Spleen (tissue), 11 donors: Measurements from ENCODE around the gene NYAP2. TPM values are rescaled to one million over a fixed set of nuclear protein-coding genes. Genes with fewer than 3 reads are reported as not detected.

Experiments
- DNase-seq: peaks from one replicate; pipeline ENCODE4 v3.0.0-alpha.2; 2020
- H3K27ac ChIP-seq, 8 donors: fragments of 200-600 bp; sonication (generic) in 7 of 8; 1 replicate in 4 of 8; 2 replicates in 4 of 8; pipeline versions ENCODE4 v1.5.0 to v1.8.0; 2016 to 2021; ENCODE audit warnings: inconsistent platforms in 4 of 8, mild to moderate bottlenecking in 4 of 8, moderate library complexity in 1 of 8
- H3K27me3 ChIP-seq, 7 donors: fragments of 200-600 bp; sonication (generic) in 6 of 7; replicated peaks in 1 of 7; 1 replicate in 4 of 7; 2 replicates in 3 of 7; pipeline versions ENCODE4 v1.5.0 to v1.8.0; 2016 to 2021; ENCODE audit warnings: inconsistent platforms in 3 of 7, mild to moderate bottlenecking in 1 of 7
- H3K36me3 ChIP-seq, 6 donors: fragments of 200-600 bp; sonication (generic) in 5 of 6; 1 replicate in 4 of 6; 2 replicates in 2 of 6; pipeline versions ENCODE4 v1.5.0 to v1.8.0; 2016 to 2021; ENCODE audit warnings: inconsistent platforms in 2 of 6
- H3K4me1 ChIP-seq, 6 donors: fragments of 200-600 bp; sonication (generic) in 5 of 6; 1 replicate in 3 of 6; 2 replicates in 3 of 6; pipeline versions ENCODE4 v1.5.0 to v1.8.0; 2016 to 2021; ENCODE audit warnings: inconsistent platforms in 3 of 6
- H3K4me3 ChIP-seq, 8 donors: fragments of 200-600 bp; sonication (generic) in 7 of 8; 1 replicate in 4 of 8; 2 replicates in 4 of 8; pipeline versions ENCODE4 v1.5.0 to v1.8.0; 2016 to 2021; ENCODE audit warnings: inconsistent platforms in 4 of 8, mild to moderate bottlenecking in 4 of 8, moderate library complexity in 2 of 8
- H3K9me3 ChIP-seq, 8 donors: fragments of 200-600 bp; sonication (generic) in 7 of 8; 1 replicate in 4 of 8; 2 replicates in 4 of 8; pipeline versions ENCODE4 v1.5.0 to v1.8.0; 2016 to 2021; ENCODE audit warnings: inconsistent platforms in 4 of 8
- POLR2A ChIP-seq, 3 donors: fragments of 450-650 bp; IDR thresholded peaks; one replicate each; pipeline ENCODE4 v1.5.1; 2017; ENCODE audit warnings: antibody characterized with exemption in 3 of 3, mild to moderate bottlenecking in 1 of 3
- POLR2AphosphoS5 ChIP-seq, 3 donors: sonication (generic); formaldehyde crosslinking; IDR thresholded peaks; one replicate each; pipeline ENCODE4 v1.5.1; 2017; ENCODE audit warnings: antibody characterized with exemption in 3 of 3
- WGBS, 5 donors: extraction: QIAGEN DNeasy Blood & Tissue Kit in 3 of 5; methylation state at CpG; one replicate each; pipeline versions ENCODE4 v1.1.5 to v1.1.7; 2013 to 2018; 5-methylcytosine and 5-hydroxymethylcytosine counted together
- intact Hi-C: fragments of 100-400 bp; cut with DNase I; formaldehyde crosslinking; loops from one replicate; pipeline ENCODE4 v1.15.0; 2023; ENCODE audit warnings: low total_unique reads
- polyA plus RNA-seq, 3 donors: library from polyadenylated mRNA; stranded (reverse); fragments of 200-250 nt; gene quantifications; one replicate each; pipeline ENCODE4 v1.2.1, GENCODE V29; 2013
- total RNA-seq, 7 donors: library from RNA; depleted of rRNA in 3 of 7; stranded (reverse); fragments of >200 nt in 3 of 7; fragmentation: NEBNext Ultra II Directional in 4 of 7; extraction: Animal tissue kit (Norgen Biotek cat#: 25700) in 4 of 7; gene quantifications; one replicate each; pipeline versions ENCODE4 v1.1.0 to v1.2.1, GENCODE V29; 2016 to 2021
- TF ChIP-seq, protein P1 (sequence below), 11 experiments: fragments of 200-600 bp in 7 of 11; fragments of 450-650 bp in 4 of 11; sonication (generic) in 4 of 11; IDR thresholded peaks in 8 of 11; conservative IDR thresholded peaks in 3 of 11; 1 replicate in 7 of 11; 2 replicates in 4 of 11; pipeline versions ENCODE4 v1.4.0 to v1.8.0; 2016 to 2021; ENCODE audit warnings: antibody characterized with exemption in 11 of 11, inconsistent platforms in 4 of 11, mild to moderate bottlenecking in 1 of 11
- donor health status: healthy with polysubstance abuse.
- donor health status: DM: no; HTN: no; CAD: no; lungs with moderate emphysema.
- donor health status: DM: no; HTN: no; CAD: no.
- donor health status: Bipolar disorder and iron deficiency.
- donor health status: healthy.
- donor health status: DM: no; HTN: no; CAD: no.
- donor health status: DM: yes; HTN: yes; CAD: no.

The NYAP2 gene
- total and polyA plus RNA-seq, 10 donors = 0.06 to 0.33 (median 0.16) TPM; not detected in 1

DNA sequence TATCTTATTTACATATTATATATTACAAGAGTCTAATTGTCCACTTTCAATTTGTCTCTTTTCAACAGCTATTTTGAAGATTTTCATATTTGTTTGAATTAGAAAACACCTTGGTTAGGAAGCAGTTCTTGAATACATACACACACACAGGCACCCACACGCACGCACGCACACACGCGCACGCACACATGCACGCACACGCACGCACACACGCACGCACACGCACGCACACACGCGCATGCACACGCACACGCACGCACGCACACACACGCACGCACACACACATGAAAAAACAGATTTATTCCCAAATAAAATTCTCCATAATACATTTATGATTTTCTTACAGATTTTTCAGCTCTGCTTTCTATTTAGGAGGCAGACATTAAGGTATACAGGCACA is 220.7 kb downstream of the NYAP2 start:
- WGBS, 5 donors = 77 to 94% (median 82%) methylated on average over 21 of the region's 21 CpGs
- Histone ChIP-seq H3K4me1 (no peaks in the 10 kb centered on the region), H3K27me3 (no peaks in the 10 kb centered on the region), H3K9me3 (no peaks in the 10 kb centered on the region), H3K27ac (no peak overlapping the region), H3K36me3 (no peaks in the 10 kb centered on the region), H3K4me3 (no peak overlapping the region)
- intact Hi-C loops = no loop called here
- TF ChIP-seq, protein P1, sequence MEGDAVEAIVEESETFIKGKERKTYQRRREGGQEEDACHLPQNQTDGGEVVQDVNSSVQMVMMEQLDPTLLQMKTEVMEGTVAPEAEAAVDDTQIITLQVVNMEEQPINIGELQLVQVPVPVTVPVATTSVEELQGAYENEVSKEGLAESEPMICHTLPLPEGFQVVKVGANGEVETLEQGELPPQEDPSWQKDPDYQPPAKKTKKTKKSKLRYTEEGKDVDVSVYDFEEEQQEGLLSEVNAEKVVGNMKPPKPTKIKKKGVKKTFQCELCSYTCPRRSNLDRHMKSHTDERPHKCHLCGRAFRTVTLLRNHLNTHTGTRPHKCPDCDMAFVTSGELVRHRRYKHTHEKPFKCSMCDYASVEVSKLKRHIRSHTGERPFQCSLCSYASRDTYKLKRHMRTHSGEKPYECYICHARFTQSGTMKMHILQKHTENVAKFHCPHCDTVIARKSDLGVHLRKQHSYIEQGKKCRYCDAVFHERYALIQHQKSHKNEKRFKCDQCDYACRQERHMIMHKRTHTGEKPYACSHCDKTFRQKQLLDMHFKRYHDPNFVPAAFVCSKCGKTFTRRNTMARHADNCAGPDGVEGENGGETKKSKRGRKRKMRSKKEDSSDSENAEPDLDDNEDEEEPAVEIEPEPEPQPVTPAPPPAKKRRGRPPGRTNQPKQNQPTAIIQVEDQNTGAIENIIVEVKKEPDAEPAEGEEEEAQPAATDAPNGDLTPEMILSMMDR (IDR thresholded peaks at IDR 0.05 in 8 of 11, conservative IDR thresholded peaks at IDR 0.05 in 3 of 11) = no peak
- TF ChIP-seq POLR2A (IDR thresholded peaks at IDR 0.05) (no peak), POLR2AphosphoS5 (IDR thresholded peaks at IDR 0.05) (no peak)
- DNase-seq = no peak

GRCh38 chr2:225630824-225631533 is 231.5 kb downstream of the NYAP2 start:
- DNase-seq = no peak
- intact Hi-C loops = no loop called here
- Histone ChIP-seq H3K4me1 (no peaks in the 10 kb centered on the region), H3K27ac (no peak overlapping the region), H3K27me3 (no peaks in the 10 kb centered on the region), H3K4me3 (no peak overlapping the region), H3K9me3 (no peaks in the 10 kb centered on the region), H3K36me3 (no peaks in the 10 kb centered on the region)
- TF ChIP-seq, protein P1 (IDR thresholded peaks at IDR 0.05 in 8 of 11, conservative IDR thresholded peaks at IDR 0.05 in 3 of 11) = no peak
- TF ChIP-seq POLR2AphosphoS5 (IDR thresholded peaks at IDR 0.05) (no peak), POLR2A (IDR thresholded peaks at IDR 0.05) (no peak)
- 81 to 91% (median 85%) methylated on average over 4 of the region's 4 CpGs for WGBS, 5 donors

DNA sequence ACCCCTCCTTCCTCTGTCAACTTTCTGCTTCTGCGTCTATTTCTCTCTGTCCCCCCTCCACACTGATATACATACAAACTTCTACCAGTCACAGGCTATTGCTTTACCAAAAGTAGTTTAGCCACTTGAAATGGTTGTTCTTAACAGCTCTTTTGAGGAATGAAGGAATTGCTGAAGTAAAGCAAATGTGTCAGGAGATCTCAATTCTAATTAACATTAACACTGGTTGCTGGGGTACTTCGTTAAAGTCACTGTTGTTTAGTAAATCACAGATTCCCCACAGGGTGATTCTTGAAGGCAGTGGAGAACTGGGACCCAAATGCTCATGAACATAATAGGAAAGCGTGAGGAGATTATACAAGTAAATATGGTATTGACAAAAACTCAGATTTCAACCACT is 232.8 kb downstream of the NYAP2 start:
- Histone ChIP-seq H3K4me1 (no peaks in the 10 kb centered on the region), H3K27me3 (no peaks in the 10 kb centered on the region), H3K4me3 (no peak overlapping the region), H3K27ac (no peak overlapping the region), H3K36me3 (no peaks in the 10 kb centered on the region), H3K9me3 (no peaks in the 10 kb centered on the region)
- TF ChIP-seq POLR2A (IDR thresholded peaks at IDR 0.05) (no peak), POLR2AphosphoS5 (IDR thresholded peaks at IDR 0.05) (no peak)
- TF ChIP-seq, protein P1 (IDR thresholded peaks at IDR 0.05 in 8 of 11, conservative IDR thresholded peaks at IDR 0.05 in 3 of 11) = no peak
- intact Hi-C loops = no loop called here
- WGBS, 5 donors = 71 to 85% (median 79%) methylated on average over 3 of the region's 3 CpGs
- no peak for DNase-seq

GRCh38 chr2:225636558-225636957 is 237.0 kb downstream of the NYAP2 start:
- intact Hi-C loops = no loop called here
- DNase-seq = no peak
- Histone ChIP-seq H3K4me1 (no peaks in the 10 kb centered on the region), H3K36me3 (no peaks in the 10 kb centered on the region), H3K27me3 (no peaks in the 10 kb centered on the region), H3K4me3 (no peak overlapping the region), H3K27ac (no peak overlapping the region), H3K9me3 (no peaks in the 10 kb centered on the region)
- WGBS, 5 donors = 72 to 88% (median 81%) methylated on average over 1 of the region's 1 CpG
- TF ChIP-seq, protein P1 (IDR thresholded peaks at IDR 0.05 in 8 of 11, conservative IDR thresholded peaks at IDR 0.05 in 3 of 11) = no peak
- TF ChIP-seq POLR2AphosphoS5 (IDR thresholded peaks at IDR 0.05) (no peak), POLR2A (IDR thresholded peaks at IDR 0.05) (no peak)
